ENCODE results near the gene KIF17.

Gene KIF17

GRCh38 chr1:20727746-20728316, 10.0 kb upstream of the KIF17 start:
- peak overlapping the region; percentile 79 for H2AK5ac ChIP-seq (ENCODE audit: low read depth, low read length)
- no CpG with 5 or more reads among the region's 13 CpGs for WGBS, 2 donors (ENCODE audit: extremely low coverage in 2 of 2, insufficient read length in 2 of 2, insufficient replicate concordance in 1 of 2)
- H2BK5ac ChIP-seq (ENCODE audit: low read length): no peak overlapping the region
- peaks cover 14 to 18% of the 10 kb centered on the region in 2 donors for H3K4me1 ChIP-seq (ENCODE audit: control insufficient read depth in 2 of 2, insufficient read depth in 1 of 2, low read depth in 1 of 2, low read length in 2 of 2)
- H2BK15ac ChIP-seq (ENCODE audit: low read length): peak overlapping the region; percentile 67
- H3K9me3 ChIP-seq (replicated peaks in 1 of 2; ENCODE audit: control insufficient read depth in 2 of 2, insufficient read depth in 1 of 2, low read depth in 1 of 2, low read length in 2 of 2): no peaks in the 10 kb centered on the region
- no peak overlapping the region for H2AFZ ChIP-seq (ENCODE audit: low read length)
- H2BK12ac ChIP-seq (ENCODE audit: low read length): no peak overlapping the region
- peak overlapping the region; percentile 65 for H3K23ac ChIP-seq (ENCODE audit: low read depth, low read length, poor library complexity)
- no peak overlapping the region for H3K14ac ChIP-seq (ENCODE audit: low read length)
- peaks cover 7% of the 10 kb centered on the region for H3K79me1 ChIP-seq (ENCODE audit: low read depth, low read length)
- no peak overlapping the region for H2BK120ac ChIP-seq (ENCODE audit: low read depth, low read length)
- no peak overlapping the region for H4K8ac ChIP-seq (ENCODE audit: low read depth, low read length)
- no peak overlapping the region for H3K9ac ChIP-seq (ENCODE audit: low read depth, low read length, poor library complexity)
- H3K18ac ChIP-seq (ENCODE audit: low read length): no peak overlapping the region
- H3K4me3 ChIP-seq (ENCODE audit: low read length in 2 of 2): no peak overlapping the region
- DNase-seq (ENCODE audit: low spot score): no peak
- no peak overlapping the region for H3K4ac ChIP-seq (ENCODE audit: low read length)
- H4K91ac ChIP-seq (ENCODE audit: low read depth, low read length, poor library complexity): no peak overlapping the region
- H3K27me3 ChIP-seq (ENCODE audit: control insufficient read depth in 3 of 3, insufficient read depth in 3 of 3, low read depth in 1 of 3, low read length in 3 of 3): peaks cover 0 to 25% (median 8%) of the 10 kb centered on the region in 3 experiments
- no peak overlapping the region for H3K27ac ChIP-seq (replicated peaks; ENCODE audit: low read length)
- H3K36me3 ChIP-seq (replicated peaks in 1 of 2; ENCODE audit: control insufficient read depth in 2 of 2, insufficient read depth in 2 of 2, low read length in 2 of 2): peaks cover 0 to 2% of the 10 kb centered on the region in 2 donors
- H3K4me2 ChIP-seq (ENCODE audit: insufficient read depth, low read length, poor library complexity, severe bottlenecking): no peak overlapping the region

GRCh38 chr1:20726932-20727745, 9.3 kb upstream of the KIF17 start:
- Histone ChIP-seq H3K23ac (ENCODE audit: low read depth, low read length, poor library complexity) (peak overlapping the region; percentile 55), H2BK12ac (ENCODE audit: low read length) (peak overlapping the region; percentile 73), H3K27me3 (ENCODE audit: control insufficient read depth in 3 of 3, insufficient read depth in 3 of 3, low read depth in 1 of 3, low read length in 3 of 3) (peaks cover 0 to 22% (median 8%) of the 10 kb centered on the region in 3 experiments), H4K8ac (ENCODE audit: low read depth, low read length) (no peak overlapping the region), H3K27ac (replicated peaks; ENCODE audit: low read length) (no peak overlapping the region), H2AFZ (ENCODE audit: low read length) (no peak overlapping the region), H3K4ac (ENCODE audit: low read length) (no peak overlapping the region), H3K4me2 (ENCODE audit: insufficient read depth, low read length, poor library complexity, severe bottlenecking) (no peak overlapping the region), H3K4me1 (ENCODE audit: control insufficient read depth in 2 of 2, insufficient read depth in 1 of 2, low read depth in 1 of 2, low read length in 2 of 2) (peaks cover 8 to 14% of the 10 kb centered on the region in 2 donors), H3K4me3 (ENCODE audit: low read length in 2 of 2) (no peak overlapping the region), H2BK5ac (ENCODE audit: low read length) (no peak overlapping the region), H3K36me3 (replicated peaks in 1 of 2; ENCODE audit: control insufficient read depth in 2 of 2, insufficient read depth in 2 of 2, low read length in 2 of 2) (peaks cover 0 to 2% of the 10 kb centered on the region in 2 donors), H4K91ac (ENCODE audit: low read depth, low read length, poor library complexity) (no peak overlapping the region), H2BK120ac (ENCODE audit: low read depth, low read length) (no peak overlapping the region), H3K14ac (ENCODE audit: low read length) (peak overlapping the region; percentile 47), H3K79me1 (ENCODE audit: low read depth, low read length) (peaks cover 6% of the 10 kb centered on the region), H2BK15ac (ENCODE audit: low read length) (no peak overlapping the region), H3K18ac (ENCODE audit: low read length) (no peak overlapping the region), H2AK5ac (ENCODE audit: low read depth, low read length) (peak overlapping the region; percentile 63), H3K9me3 (replicated peaks in 1 of 2; ENCODE audit: control insufficient read depth in 2 of 2, insufficient read depth in 1 of 2, low read depth in 1 of 2, low read length in 2 of 2) (no peaks in the 10 kb centered on the region), H3K9ac (ENCODE audit: low read depth, low read length, poor library complexity) (peak overlapping the region; percentile 30)
- WGBS, 2 donors (ENCODE audit: extremely low coverage in 2 of 2, insufficient read length in 2 of 2, insufficient replicate concordance in 1 of 2): no CpG with 5 or more reads among the region's 17 CpGs
- DNase-seq (ENCODE audit: low spot score): no peak

GRCh38 chr1:20726118-20726911, 8.5 kb upstream of the KIF17 start:
- Histone ChIP-seq H2BK5ac (ENCODE audit: low read length) (peak overlapping the region; percentile 75), H3K4me1 (ENCODE audit: control insufficient read depth in 2 of 2, insufficient read depth in 1 of 2, low read depth in 1 of 2, low read length in 2 of 2) (peaks cover 8 to 14% of the 10 kb centered on the region in 2 donors), H2AK5ac (ENCODE audit: low read depth, low read length) (peak overlapping the region; percentile 63), H3K79me1 (ENCODE audit: low read depth, low read length) (peaks cover 6% of the 10 kb centered on the region), H3K4me3 (ENCODE audit: low read length in 2 of 2) (no peak overlapping the region), H3K18ac (ENCODE audit: low read length) (peak overlapping the region; percentile 17), H3K27me3 (ENCODE audit: control insufficient read depth in 3 of 3, insufficient read depth in 3 of 3, low read depth in 1 of 3, low read length in 3 of 3) (peaks cover 0 to 18% (median 7%) of the 10 kb centered on the region in 3 experiments), H3K4me2 (ENCODE audit: insufficient read depth, low read length, poor library complexity, severe bottlenecking) (no peak overlapping the region), H3K9ac (ENCODE audit: low read depth, low read length, poor library complexity) (peak overlapping the region; percentile 77), H2BK120ac (ENCODE audit: low read depth, low read length) (no peak overlapping the region), H2BK15ac (ENCODE audit: low read length) (no peak overlapping the region), H4K8ac (ENCODE audit: low read depth, low read length) (peak overlapping the region; percentile 82), H3K14ac (ENCODE audit: low read length) (peak overlapping the region; percentile 38), H2AFZ (ENCODE audit: low read length) (no peak overlapping the region), H3K9me3 (replicated peaks in 1 of 2; ENCODE audit: control insufficient read depth in 2 of 2, insufficient read depth in 1 of 2, low read depth in 1 of 2, low read length in 2 of 2) (no peaks in the 10 kb centered on the region), H2BK12ac (ENCODE audit: low read length) (peak overlapping the region; percentile 84), H4K91ac (ENCODE audit: low read depth, low read length, poor library complexity) (no peak overlapping the region), H3K4ac (ENCODE audit: low read length) (no peak overlapping the region), H3K23ac (ENCODE audit: low read depth, low read length, poor library complexity) (peak overlapping the region; percentile 89), H3K27ac (replicated peaks; ENCODE audit: low read length) (no peak overlapping the region), H3K36me3 (replicated peaks in 1 of 2; ENCODE audit: control insufficient read depth in 2 of 2, insufficient read depth in 2 of 2, low read length in 2 of 2) (peaks cover 0 to 2% of the 10 kb centered on the region in 2 donors)
- no CpG with 5 or more reads among the region's 25 CpGs for WGBS, 2 donors (ENCODE audit: extremely low coverage in 2 of 2, insufficient read length in 2 of 2, insufficient replicate concordance in 1 of 2)
- DNase-seq (ENCODE audit: low spot score): no peak
